NCI-H146 (cell line): ENCODE measurements around the gene RFC2.

ENCODE experiments used
- DNase-seq: peaks from one replicate; lab custom pipeline; 2025; lab: John Stamatoyannopoulos, UW

Gene RFC2

GRCh38 chr7:74190259-74190658 lies 63.9 kb downstream of the RFC2 start:
- no peak for DNase-seq

DNA sequence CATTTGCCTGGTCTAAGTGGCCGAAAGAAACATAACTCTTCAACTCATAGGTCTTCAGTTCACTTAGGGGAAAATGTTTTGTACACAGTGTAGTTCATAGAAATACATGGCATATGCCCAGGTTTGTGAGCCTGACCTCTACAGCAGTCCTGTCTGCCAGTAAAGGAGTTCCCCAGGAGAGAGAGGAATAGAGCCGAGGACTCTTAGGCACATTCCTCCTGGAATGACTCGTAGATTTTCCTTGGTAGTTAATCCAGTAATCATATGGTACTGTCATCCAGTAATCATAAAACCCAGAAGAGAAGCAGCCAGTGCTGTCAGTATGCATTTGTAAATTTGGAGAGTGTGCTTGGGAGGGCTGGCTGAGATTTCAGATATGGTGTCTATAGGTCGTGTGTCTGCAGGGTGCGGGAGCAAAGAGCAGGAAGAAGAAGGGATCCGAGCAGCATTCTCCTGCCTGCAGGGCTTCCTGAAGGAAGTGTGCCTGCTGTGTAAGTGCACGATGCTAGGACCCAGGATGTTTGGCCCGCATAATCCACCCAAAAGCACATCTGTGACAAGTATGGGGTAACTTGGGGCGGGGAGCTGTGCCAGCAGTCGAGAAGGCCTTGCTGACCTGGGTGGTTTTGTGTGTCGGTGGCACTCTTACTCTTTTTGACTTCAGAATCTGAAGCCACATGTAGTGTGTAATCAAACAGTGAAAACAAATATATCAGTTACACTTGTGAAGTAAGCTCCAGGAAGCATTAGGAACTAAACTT lies 66.1 kb downstream of the RFC2 start:
- no peak for DNase-seq

GRCh38 chr7:74185636-74186035 lies 68.6 kb downstream of the RFC2 start:
- DNase-seq: no peak

- DNase-seq: no peak
Measured at GRCh38 chr7:74185016-74185415, 69.2 kb downstream of the RFC2 start.

DNA sequence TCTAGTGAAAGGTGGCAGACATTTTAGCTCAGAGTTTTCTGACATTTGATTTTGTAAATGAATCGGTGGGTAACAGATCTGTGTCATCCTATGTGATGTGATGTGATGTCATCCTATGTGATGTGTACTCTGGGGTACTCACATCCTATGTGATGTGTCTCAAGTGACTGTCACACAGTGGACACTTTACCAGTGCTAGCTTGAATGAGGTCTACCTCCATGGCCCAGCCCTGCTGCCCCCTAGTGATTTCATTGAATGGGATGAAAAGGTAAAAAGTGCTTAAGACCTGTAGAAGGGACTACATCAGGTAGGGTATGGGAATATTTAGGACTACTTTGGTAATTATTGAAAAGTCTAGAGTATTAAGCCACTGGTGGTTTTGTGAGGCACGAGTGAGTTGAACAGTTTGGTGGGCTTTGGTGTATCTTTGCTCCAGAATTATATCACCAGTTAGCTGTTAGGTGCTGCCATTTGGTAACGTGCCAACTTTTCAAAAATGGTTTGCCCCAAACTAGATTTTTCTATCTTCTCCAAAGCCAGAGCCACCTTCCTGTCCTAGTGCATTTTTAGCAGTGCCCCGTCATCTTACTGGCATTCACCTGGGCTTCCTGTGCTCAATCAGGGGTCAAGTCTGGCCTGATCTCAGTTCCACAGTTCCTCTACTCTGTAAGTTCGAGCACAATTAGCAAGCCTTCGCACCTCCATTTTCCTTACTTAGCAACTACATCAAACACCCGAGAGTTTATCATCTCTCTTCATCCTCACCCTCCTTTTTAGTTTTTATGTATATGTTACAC lies 70.3 kb downstream of the RFC2 start:
- DNase-seq: peak; percentile 4

- no peak for DNase-seq
Measured at GRCh38 chr7:74183142-74183541, 71.1 kb downstream of the RFC2 start.

DNA sequence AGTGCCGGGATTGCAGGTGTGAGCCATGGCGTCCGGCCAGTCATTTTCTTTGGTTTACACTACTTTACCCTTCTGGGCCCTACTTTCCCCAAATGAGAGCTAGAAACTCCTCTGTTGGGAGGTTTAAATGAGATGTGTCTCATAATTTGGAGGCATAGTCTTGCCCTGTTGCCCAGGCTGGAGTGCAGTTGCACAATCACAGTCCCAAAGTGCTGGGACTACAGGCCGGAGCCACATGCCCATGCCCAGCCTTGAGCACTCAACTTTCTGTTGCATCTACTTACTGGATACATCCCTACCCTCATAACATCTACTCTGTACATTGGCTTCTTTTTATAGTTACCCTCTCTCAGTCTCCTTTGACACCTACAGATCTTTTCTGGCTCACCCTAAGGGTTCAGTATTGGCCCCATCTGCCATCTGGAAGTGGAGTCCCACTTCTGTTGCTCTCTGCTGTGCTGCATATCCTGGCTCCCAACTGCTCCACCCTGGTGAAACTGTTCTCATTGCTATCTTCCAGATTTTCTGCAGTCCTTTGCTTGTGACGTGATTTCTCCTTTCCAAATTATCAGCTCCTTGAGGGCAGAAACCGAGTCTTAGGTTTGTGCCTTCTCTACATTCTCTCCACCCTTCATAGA lies 71.6 kb downstream of the RFC2 start:
- no peak for DNase-seq

DNA sequence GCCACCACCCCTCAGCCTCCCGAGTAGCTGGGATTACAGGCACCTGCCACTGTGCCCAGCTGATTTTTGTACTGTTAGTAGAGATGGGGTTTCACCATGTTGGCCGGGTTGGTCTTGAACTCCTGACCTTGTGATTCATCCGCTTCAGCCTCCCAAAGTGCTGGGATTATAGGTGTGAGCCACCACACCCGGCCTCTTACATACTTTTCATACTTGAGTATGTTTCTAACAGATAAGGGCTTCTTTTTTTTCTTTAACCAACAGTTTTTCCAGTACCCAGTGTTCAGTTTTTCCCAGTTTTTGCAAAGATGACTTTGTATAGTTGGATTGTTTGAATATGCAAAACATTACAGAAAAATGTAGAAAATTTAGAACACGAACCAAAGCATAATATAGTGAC lies 72.4 kb downstream of the RFC2 start:
- no peak for DNase-seq
